Lower leg skin (tissue), 3 donors: ENCODE measurements around the gene DTX3.

ENCODE experiments used
- POLR2A ChIP-seq, 2 donors: fragments of 450-650 bp; IDR thresholded peaks; one replicate each; pipeline ENCODE4 v1.6.1; 2016 to 2017; ENCODE audit warnings: antibody characterized with exemption in 2 of 2, mild to moderate bottlenecking in 1 of 2, moderate library complexity in 1 of 2
- TF ChIP-seq, protein P1 (sequence below), 3 donors: fragments of 450-650 bp; IDR thresholded peaks; one replicate each; pipeline ENCODE4 v1.5.1; 2016; ENCODE audit warnings: antibody characterized with exemption in 3 of 3, mild to moderate bottlenecking in 3 of 3, moderate library complexity in 2 of 3

DNA sequence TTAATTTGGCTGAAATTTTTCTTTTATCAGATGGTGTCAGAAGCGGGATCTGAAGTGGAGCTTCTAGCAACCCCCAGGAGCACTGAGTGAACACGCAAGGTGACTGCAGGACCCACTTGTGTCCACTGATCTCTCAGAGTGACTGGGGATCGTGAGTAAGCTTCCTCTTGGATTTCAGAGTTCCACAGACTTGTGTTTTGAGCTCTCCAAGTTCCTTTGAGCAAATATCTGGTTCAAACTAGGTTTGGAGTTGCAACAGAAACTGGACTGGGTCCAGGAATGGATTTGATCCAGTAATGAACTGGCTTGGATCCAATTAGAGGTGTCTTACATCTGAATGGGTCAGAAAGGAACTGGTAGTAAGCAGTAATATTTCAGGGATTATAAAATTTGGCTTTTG is 53.1 kb downstream of the DTX3 start:
- TF ChIP-seq, protein P1, sequence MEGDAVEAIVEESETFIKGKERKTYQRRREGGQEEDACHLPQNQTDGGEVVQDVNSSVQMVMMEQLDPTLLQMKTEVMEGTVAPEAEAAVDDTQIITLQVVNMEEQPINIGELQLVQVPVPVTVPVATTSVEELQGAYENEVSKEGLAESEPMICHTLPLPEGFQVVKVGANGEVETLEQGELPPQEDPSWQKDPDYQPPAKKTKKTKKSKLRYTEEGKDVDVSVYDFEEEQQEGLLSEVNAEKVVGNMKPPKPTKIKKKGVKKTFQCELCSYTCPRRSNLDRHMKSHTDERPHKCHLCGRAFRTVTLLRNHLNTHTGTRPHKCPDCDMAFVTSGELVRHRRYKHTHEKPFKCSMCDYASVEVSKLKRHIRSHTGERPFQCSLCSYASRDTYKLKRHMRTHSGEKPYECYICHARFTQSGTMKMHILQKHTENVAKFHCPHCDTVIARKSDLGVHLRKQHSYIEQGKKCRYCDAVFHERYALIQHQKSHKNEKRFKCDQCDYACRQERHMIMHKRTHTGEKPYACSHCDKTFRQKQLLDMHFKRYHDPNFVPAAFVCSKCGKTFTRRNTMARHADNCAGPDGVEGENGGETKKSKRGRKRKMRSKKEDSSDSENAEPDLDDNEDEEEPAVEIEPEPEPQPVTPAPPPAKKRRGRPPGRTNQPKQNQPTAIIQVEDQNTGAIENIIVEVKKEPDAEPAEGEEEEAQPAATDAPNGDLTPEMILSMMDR (IDR thresholded peaks at IDR 0.05), result no peak
- no peak for TF ChIP-seq POLR2A (IDR thresholded peaks at IDR 0.05)
